ENCODE results near the gene WDR83. TPM values are rescaled to one million over a fixed set of nuclear protein-coding genes. Genes with fewer than 3 reads are reported as not detected.

WDR83 gene
- total and polyA plus RNA-seq, 12 donors, result 3.9 to 68.5 (median 15.0) TPM

DNA sequence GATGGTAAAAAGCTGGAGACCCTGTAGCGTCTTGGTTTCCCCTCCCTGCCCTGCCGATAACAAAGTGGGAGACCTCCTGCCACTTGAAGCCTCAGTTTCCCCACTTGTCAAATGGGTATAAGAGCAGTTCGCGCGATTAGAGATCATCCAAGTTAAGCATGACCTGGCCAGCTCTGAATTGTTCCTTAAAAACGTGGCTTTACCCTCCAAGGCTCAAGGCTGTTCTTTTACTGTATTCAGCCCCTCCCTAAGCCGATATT, 56.7 kb downstream of the WDR83 start:
- intact Hi-C loops (cut with DNase I), result no loop called here
- 0 to 2% (median 1%) methylated on average over 7 of the region's 7 CpGs for WGBS, 4 donors
- Histone ChIP-seq H3K4me1 (replicated peaks in 1 of 2) (peaks cover 20 to 27% of the 10 kb centered on the region in 2 donors), H3K27me3 (no peaks in the 10 kb centered on the region), H3K27ac (peak overlapping the region in 4 of 5 donors; percentile 9 to 92 (median 85)), H3K36me3 (replicated peaks in 1 of 2) (peaks cover 0 to 8% of the 10 kb centered on the region in 2 donors), H3K4me3 (peak overlapping the region in 2 of 4 donors; percentile 14 to 98), H3K9me3 (replicated peaks in 1 of 3) (no peaks in the 10 kb centered on the region)
- TF ChIP-seq, protein P1, sequence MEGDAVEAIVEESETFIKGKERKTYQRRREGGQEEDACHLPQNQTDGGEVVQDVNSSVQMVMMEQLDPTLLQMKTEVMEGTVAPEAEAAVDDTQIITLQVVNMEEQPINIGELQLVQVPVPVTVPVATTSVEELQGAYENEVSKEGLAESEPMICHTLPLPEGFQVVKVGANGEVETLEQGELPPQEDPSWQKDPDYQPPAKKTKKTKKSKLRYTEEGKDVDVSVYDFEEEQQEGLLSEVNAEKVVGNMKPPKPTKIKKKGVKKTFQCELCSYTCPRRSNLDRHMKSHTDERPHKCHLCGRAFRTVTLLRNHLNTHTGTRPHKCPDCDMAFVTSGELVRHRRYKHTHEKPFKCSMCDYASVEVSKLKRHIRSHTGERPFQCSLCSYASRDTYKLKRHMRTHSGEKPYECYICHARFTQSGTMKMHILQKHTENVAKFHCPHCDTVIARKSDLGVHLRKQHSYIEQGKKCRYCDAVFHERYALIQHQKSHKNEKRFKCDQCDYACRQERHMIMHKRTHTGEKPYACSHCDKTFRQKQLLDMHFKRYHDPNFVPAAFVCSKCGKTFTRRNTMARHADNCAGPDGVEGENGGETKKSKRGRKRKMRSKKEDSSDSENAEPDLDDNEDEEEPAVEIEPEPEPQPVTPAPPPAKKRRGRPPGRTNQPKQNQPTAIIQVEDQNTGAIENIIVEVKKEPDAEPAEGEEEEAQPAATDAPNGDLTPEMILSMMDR (IDR thresholded peaks at IDR 0.05), result no peak
- no peak for TF ChIP-seq POLR2A (IDR thresholded peaks at IDR 0.05)
- DNase-seq, result no peak

DNA sequence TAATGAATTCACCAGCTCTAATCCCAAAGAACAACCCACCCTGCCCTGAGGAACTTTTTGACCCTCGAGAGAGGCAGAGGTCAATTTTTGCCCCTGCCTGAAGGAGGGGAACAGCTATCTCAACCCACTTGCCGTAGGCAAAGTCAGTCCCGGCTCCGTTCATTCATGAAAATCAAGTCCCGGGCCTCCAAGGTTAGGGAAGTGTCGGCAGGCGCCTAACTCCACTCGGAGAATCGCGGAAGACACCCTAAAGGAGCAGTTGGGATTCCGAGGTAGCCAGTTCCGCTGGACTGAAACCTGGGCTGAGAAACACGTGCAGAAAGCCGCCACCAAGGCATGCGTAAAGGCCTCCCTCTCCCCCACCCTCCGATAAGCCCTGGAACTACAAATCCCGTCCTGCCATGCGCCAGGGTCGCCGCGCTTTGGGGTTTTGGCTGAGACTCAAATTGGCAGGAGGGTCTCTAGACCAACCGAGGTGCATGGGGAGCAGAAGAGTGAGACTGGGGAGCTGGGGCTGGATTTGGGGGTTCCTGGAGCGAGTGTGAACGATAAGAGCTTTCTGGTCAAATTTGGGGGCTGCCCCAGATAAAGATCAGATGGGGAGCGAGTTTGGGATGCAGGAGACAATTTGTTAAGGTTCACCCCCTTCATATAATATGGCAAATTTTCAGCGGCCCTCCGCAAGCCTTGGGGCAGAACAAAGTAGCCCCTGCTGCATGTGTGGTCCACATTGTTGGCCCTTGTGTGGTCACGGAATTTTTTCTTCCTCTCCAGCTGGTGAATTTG, 57.2 kb downstream of the WDR83 start, which contains the start of gene TNPO2:
TNPO2 (minus strand) TSS at position 292 of the 786 bp plus-strand sequence. CDS start 2,955 bp downstream, outside the sequence.
- H3K4me3 ChIP-seq, result peak within 1 kb of the TSS in 2 of 4 donors; percentile 14 to 98
- peak; percentile 54 to 74 (median 62) for DNase-seq
- H3K27me3 ChIP-seq, result no peaks in the 10 kb centered on the region
- intact Hi-C loops (cut with DNase I), result no loop called here
- peaks cover 20 to 27% of the 10 kb centered on the region in 2 donors for H3K4me1 ChIP-seq (replicated peaks in 1 of 2)
- peak within 1 kb of the TSS; percentile 23 to 92 (median 79) for H3K27ac ChIP-seq
- TF ChIP-seq POLR2A (IDR thresholded peaks at IDR 0.05), result peak in 1 of 2 donors; percentile 20
- TF ChIP-seq, protein P1 (IDR thresholded peaks at IDR 0.05), result no peak
- WGBS, 4 donors, result 3 to 10% (median 5%) methylated on average over 16 to 28 of the region's 28 CpGs
- H3K9me3 ChIP-seq (replicated peaks in 1 of 3), result no peaks in the 10 kb centered on the region
- H3K36me3 ChIP-seq (replicated peaks in 1 of 2), result peaks cover 0 to 7% of the 10 kb centered on the region in 2 donors

Small RNA genes lying within 50 kb of the gene (small RNA-seq; reads per million reads assigned to genes)
- 22.6 to 30.7 reads per million in 2 donors for gene SNORD41

Other genes with a start within 250 kb of the WDR83 start
- gene ZNF443, start 225.8 kb upstream of the WDR83 start, total RNA-seq, result 1 to 10 TPM in 8 of 9 donors, under 1 TPM in 1; 0.72 to 5.5 (median 3.3) TPM
- 1 to 10 TPM; 2.3 to 8.2 (median 3.7) TPM for gene ZNF443, start 225.8 kb upstream of the WDR83 start, polyA plus RNA-seq
- 1 to 10 TPM; 1.4 to 5.4 (median 4.3) TPM for gene ZNF709, start 182.0 kb upstream of the WDR83 start, total RNA-seq
- gene ZNF709, start 182.0 kb upstream of the WDR83 start, polyA plus RNA-seq, result 1 to 10 TPM; 1.2 to 2.9 (median 1.9) TPM
- 10 to 100 TPM in 3 of 9 donors, 1 to 10 TPM in 6; 3.4 to 10.5 (median 9.8) TPM for gene ZNF564, start 115.3 kb upstream of the WDR83 start, total RNA-seq
- gene ZNF564, start 115.3 kb upstream of the WDR83 start, polyA plus RNA-seq, result 10 to 100 TPM in 1 of 3 donors, 1 to 10 TPM in 2; 4.3 to 12.5 (median 7.8) TPM
- 10 to 100 TPM in 2 of 9 donors, 1 to 10 TPM in 7; 5.3 to 10.9 (median 6.8) TPM for gene ZNF490, start 56.0 kb upstream of the WDR83 start, total RNA-seq
- gene ZNF490, start 56.0 kb upstream of the WDR83 start, polyA plus RNA-seq, result 1 to 10 TPM in 1 of 3 donors, under 1 TPM in 2; 0.34 to 2.6 (median 0.97) TPM
- gene ZNF791, start 55.9 kb upstream of the WDR83 start, total RNA-seq, result 10 to 100 TPM in 7 of 9 donors, 1 to 10 TPM in 2; 6.9 to 33.4 (median 17.7) TPM
- gene ZNF791, start 55.9 kb upstream of the WDR83 start, polyA plus RNA-seq, result 10 to 100 TPM in 1 of 3 donors, 1 to 10 TPM in 2; 6.0 to 21.9 (median 7.3) TPM
- 100 to 1,000 TPM in 6 of 9 donors, 10 to 100 TPM in 3; 25.0 to 131 (median 111) TPM for gene MAN2B1, start 65 bp upstream of the WDR83 start, total RNA-seq
- gene MAN2B1, start 65 bp upstream of the WDR83 start, polyA plus RNA-seq, result 100 to 1,000 TPM in 2 of 3 donors, 10 to 100 TPM in 1; 19.5 to 194 (median 152) TPM
- 100 to 1,000 TPM in 5 of 9 donors, 10 to 100 TPM in 4; 80.4 to 197 (median 121) TPM for gene DHPS, start 15.1 kb downstream of the WDR83 start, total RNA-seq
- gene DHPS, start 15.1 kb downstream of the WDR83 start, polyA plus RNA-seq, result 100 to 1,000 TPM in 2 of 3 donors, 10 to 100 TPM in 1; 64.5 to 166 (median 137) TPM
- gene GNG14, start 21.2 kb downstream of the WDR83 start, total RNA-seq, result not detected
- not detected for gene GNG14, start 21.2 kb downstream of the WDR83 start, polyA plus RNA-seq
- gene FBXW9, start 29.8 kb downstream of the WDR83 start, total RNA-seq, result 10 to 100 TPM in 5 of 9 donors, 1 to 10 TPM in 4; 6.9 to 14.7 (median 11.1) TPM
- gene FBXW9, start 29.8 kb downstream of the WDR83 start, polyA plus RNA-seq, result 1 to 10 TPM; 2.1 to 6.8 (median 6.4) TPM
- 100 to 1,000 TPM in 2 of 9 donors, 10 to 100 TPM in 7; 24.5 to 104 (median 78.0) TPM for gene TNPO2, start 57.1 kb downstream of the WDR83 start, total RNA-seq
- gene TNPO2, start 57.1 kb downstream of the WDR83 start, polyA plus RNA-seq, result 10 to 100 TPM; 43.4 to 99.2 (median 58.4) TPM
- gene TRIR, start 67.9 kb downstream of the WDR83 start, total RNA-seq, result 100 to 1,000 TPM; 125 to 423 (median 195) TPM
- gene TRIR, start 67.9 kb downstream of the WDR83 start, polyA plus RNA-seq, result 100 to 1,000 TPM; 162 to 405 (median 338) TPM
- 10 to 100 TPM; 75.3 to 97.7 (median 82.5) TPM for gene GET3, start 70.7 kb downstream of the WDR83 start, total RNA-seq
- gene GET3, start 70.7 kb downstream of the WDR83 start, polyA plus RNA-seq, result 10 to 100 TPM; 50.3 to 74.1 (median 56.7) TPM
- not detected for gene BEST2, start 85.0 kb downstream of the WDR83 start, total RNA-seq
- not detected for gene BEST2, start 85.0 kb downstream of the WDR83 start, polyA plus RNA-seq
- 10 to 100 TPM; 10.2 to 38.3 (median 25.5) TPM for gene HOOK2, start 108.7 kb downstream of the WDR83 start, total RNA-seq
- gene HOOK2, start 108.7 kb downstream of the WDR83 start, polyA plus RNA-seq, result 10 to 100 TPM in 2 of 3 donors, 1 to 10 TPM in 1; 6.3 to 99.7 (median 69.3) TPM
- 100 to 1,000 TPM in 8 of 9 donors, 10 to 100 TPM in 1; 46.9 to 594 (median 351) TPM for gene JUNB, start 124.7 kb downstream of the WDR83 start, total RNA-seq
- 100 to 1,000 TPM in 2 of 3 donors, 1 to 10 TPM in 1; 4.2 to 291 (median 104) TPM for gene JUNB, start 124.7 kb downstream of the WDR83 start, polyA plus RNA-seq
- gene PRDX2, start 135.0 kb downstream of the WDR83 start, total RNA-seq, result 1,000 to 10,000 TPM in 3 of 9 donors, 100 to 1,000 TPM in 6; 597 to 1,660 (median 849) TPM
- gene PRDX2, start 135.0 kb downstream of the WDR83 start, polyA plus RNA-seq, result 100 to 1,000 TPM; 146 to 957 (median 364) TPM
- gene THSD8, start 135.3 kb downstream of the WDR83 start, total RNA-seq, result 1 to 10 TPM in 5 of 9 donors, not detected in 4; 1.8 to 8.6 (median 4.7) TPM
- gene THSD8, start 135.3 kb downstream of the WDR83 start, polyA plus RNA-seq, result 1 to 10 TPM; 3.5 to 5.6 (median 4.4) TPM
- 10 to 100 TPM in 1 of 9 donors, 1 to 10 TPM in 8; 2.8 to 11.5 (median 6.6) TPM for gene RNASEH2A, start 139.8 kb downstream of the WDR83 start, total RNA-seq
- 1 to 10 TPM; 1.8 to 4.3 (median 3.4) TPM for gene RNASEH2A, start 139.8 kb downstream of the WDR83 start, polyA plus RNA-seq
- gene RTBDN, start 167.8 kb downstream of the WDR83 start, total RNA-seq, result 1 to 10 TPM in 3 of 9 donors, under 1 TPM in 1, not detected in 5; 0.23 to 5.2 (median 2.9) TPM
- gene RTBDN, start 167.8 kb downstream of the WDR83 start, polyA plus RNA-seq, result 10 to 100 TPM in 1 of 3 donors, 1 to 10 TPM in 2; 2.0 to 16.4 (median 4.5) TPM
- 1 to 10 TPM in 8 of 9 donors, under 1 TPM in 1; 0.72 to 6.9 (median 3.0) TPM for gene MAST1, start 171.7 kb downstream of the WDR83 start, total RNA-seq
- gene MAST1, start 171.7 kb downstream of the WDR83 start, polyA plus RNA-seq, result 10 to 100 TPM in 1 of 3 donors, 1 to 10 TPM in 2; 1.3 to 29.6 (median 4.7) TPM
- gene DNASE2, start 214.6 kb downstream of the WDR83 start, total RNA-seq, result 10 to 100 TPM in 8 of 9 donors, 1 to 10 TPM in 1; 3.3 to 83.4 (median 53.8) TPM
- 10 to 100 TPM; 13.6 to 22.2 (median 17.9) TPM for gene DNASE2, start 214.6 kb downstream of the WDR83 start, polyA plus RNA-seq
- under 1 TPM in 2 of 9 donors, not detected in 7; 0.23 to 0.83 TPM for gene KLF1, start 220.4 kb downstream of the WDR83 start, total RNA-seq
- under 1 TPM in 1 of 3 donors, not detected in 2; 0.24 TPM for gene KLF1, start 220.4 kb downstream of the WDR83 start, polyA plus RNA-seq
- 10 to 100 TPM; 23.7 to 78.4 (median 35.3) TPM for gene GCDH, start 224.4 kb downstream of the WDR83 start, total RNA-seq
- 10 to 100 TPM; 16.2 to 26.9 (median 22.5) TPM for gene GCDH, start 224.4 kb downstream of the WDR83 start, polyA plus RNA-seq

All from adrenal gland (tissue), 12 donors.